Measurements from ENCODE around the gene WDR31.

WDR31 gene

GRCh38 chr9:113389451-113389850, 49.4 kb upstream of the WDR31 start (continued):
- no peak for TF ChIP-seq PATZ1 (tag by site-specific recombination; IDR thresholded peaks at IDR 0.05)
- no peak for TF ChIP-seq ZNF350 (tag by site-specific recombination; IDR thresholded peaks at IDR 0.05)
- no peak for TF ChIP-seq ZNF394 (tag by site-specific recombination; IDR thresholded peaks at IDR 0.05; ENCODE audit: borderline replicate concordance)
- TF ChIP-seq, protein P1, sequence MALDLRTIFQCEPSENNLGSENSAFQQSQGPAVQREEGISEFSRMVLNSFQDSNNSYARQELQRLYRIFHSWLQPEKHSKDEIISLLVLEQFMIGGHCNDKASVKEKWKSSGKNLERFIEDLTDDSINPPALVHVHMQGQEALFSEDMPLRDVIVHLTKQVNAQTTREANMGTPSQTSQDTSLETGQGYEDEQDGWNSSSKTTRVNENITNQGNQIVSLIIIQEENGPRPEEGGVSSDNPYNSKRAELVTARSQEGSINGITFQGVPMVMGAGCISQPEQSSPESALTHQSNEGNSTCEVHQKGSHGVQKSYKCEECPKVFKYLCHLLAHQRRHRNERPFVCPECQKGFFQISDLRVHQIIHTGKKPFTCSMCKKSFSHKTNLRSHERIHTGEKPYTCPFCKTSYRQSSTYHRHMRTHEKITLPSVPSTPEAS (tag by site-specific recombination; IDR thresholded peaks at IDR 0.05): no peak

GRCh38 chr9:113388833-113389232, 48.8 kb upstream of the WDR31 start:
- Histone ChIP-seq H3K4me1 (ENCODE audit: control insufficient read depth, insufficient read depth, low read length) (no peaks in the 10 kb centered on the region), H3K9me3 (ENCODE audit: control insufficient read depth, insufficient read depth, low read depth, low read length) (no peaks in the 10 kb centered on the region), H3K36me3 (ENCODE audit: control insufficient read depth in 2 of 2, insufficient read depth in 1 of 2, low read length in 2 of 2) (peaks cover 0 to 71% of the 10 kb centered on the region in 2 experiments; a peak in 1 of 3 replicates), H3K27ac (ENCODE audit: extremely low read depth, low read depth, low read length) (no peak overlapping the region), H3K4me3 (ENCODE audit: low read depth, low read length) (no peak overlapping the region)
- TF ChIP-seq, protein P2, sequence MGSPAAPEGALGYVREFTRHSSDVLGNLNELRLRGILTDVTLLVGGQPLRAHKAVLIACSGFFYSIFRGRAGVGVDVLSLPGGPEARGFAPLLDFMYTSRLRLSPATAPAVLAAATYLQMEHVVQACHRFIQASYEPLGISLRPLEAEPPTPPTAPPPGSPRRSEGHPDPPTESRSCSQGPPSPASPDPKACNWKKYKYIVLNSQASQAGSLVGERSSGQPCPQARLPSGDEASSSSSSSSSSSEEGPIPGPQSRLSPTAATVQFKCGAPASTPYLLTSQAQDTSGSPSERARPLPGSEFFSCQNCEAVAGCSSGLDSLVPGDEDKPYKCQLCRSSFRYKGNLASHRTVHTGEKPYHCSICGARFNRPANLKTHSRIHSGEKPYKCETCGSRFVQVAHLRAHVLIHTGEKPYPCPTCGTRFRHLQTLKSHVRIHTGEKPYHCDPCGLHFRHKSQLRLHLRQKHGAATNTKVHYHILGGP (tag by site-specific recombination; IDR thresholded peaks at IDR 0.05): no peak
- TF ChIP-seq ZNF16 (tag by site-specific recombination; IDR thresholded peaks at IDR 0.05; ENCODE audit: low read depth) (no peak), WT1 (tag by site-specific recombination; IDR thresholded peaks at IDR 0.05) (no peak), ZEB2 (tag by site-specific recombination; IDR thresholded peaks at IDR 0.05) (no peak), PRDM1 (tag by site-specific recombination; IDR thresholded peaks at IDR 0.05) (no peak), ZSCAN23 (tag by site-specific recombination; IDR thresholded peaks at IDR 0.05) (no peak), ZNF404 (tag by site-specific recombination; IDR thresholded peaks at IDR 0.05) (no peak), ZNF26 (tag by site-specific recombination; IDR thresholded peaks at IDR 0.05) (no peak), ZNF664 (tag by site-specific recombination; IDR thresholded peaks at IDR 0.05) (no peak), ZNF148 (tag by site-specific recombination; IDR thresholded peaks at IDR 0.05; ENCODE audit: borderline replicate concordance) (no peak), ZNF121 (tag by site-specific recombination; IDR thresholded peaks at IDR 0.05) (no peak)
- TF ChIP-seq, protein P3, sequence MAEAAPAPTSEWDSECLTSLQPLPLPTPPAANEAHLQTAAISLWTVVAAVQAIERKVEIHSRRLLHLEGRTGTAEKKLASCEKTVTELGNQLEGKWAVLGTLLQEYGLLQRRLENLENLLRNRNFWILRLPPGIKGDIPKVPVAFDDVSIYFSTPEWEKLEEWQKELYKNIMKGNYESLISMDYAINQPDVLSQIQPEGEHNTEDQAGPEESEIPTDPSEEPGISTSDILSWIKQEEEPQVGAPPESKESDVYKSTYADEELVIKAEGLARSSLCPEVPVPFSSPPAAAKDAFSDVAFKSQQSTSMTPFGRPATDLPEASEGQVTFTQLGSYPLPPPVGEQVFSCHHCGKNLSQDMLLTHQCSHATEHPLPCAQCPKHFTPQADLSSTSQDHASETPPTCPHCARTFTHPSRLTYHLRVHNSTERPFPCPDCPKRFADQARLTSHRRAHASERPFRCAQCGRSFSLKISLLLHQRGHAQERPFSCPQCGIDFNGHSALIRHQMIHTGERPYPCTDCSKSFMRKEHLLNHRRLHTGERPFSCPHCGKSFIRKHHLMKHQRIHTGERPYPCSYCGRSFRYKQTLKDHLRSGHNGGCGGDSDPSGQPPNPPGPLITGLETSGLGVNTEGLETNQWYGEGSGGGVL (tag by site-specific recombination; IDR thresholded peaks at IDR 0.05): no peak
- TF ChIP-seq, protein P4, sequence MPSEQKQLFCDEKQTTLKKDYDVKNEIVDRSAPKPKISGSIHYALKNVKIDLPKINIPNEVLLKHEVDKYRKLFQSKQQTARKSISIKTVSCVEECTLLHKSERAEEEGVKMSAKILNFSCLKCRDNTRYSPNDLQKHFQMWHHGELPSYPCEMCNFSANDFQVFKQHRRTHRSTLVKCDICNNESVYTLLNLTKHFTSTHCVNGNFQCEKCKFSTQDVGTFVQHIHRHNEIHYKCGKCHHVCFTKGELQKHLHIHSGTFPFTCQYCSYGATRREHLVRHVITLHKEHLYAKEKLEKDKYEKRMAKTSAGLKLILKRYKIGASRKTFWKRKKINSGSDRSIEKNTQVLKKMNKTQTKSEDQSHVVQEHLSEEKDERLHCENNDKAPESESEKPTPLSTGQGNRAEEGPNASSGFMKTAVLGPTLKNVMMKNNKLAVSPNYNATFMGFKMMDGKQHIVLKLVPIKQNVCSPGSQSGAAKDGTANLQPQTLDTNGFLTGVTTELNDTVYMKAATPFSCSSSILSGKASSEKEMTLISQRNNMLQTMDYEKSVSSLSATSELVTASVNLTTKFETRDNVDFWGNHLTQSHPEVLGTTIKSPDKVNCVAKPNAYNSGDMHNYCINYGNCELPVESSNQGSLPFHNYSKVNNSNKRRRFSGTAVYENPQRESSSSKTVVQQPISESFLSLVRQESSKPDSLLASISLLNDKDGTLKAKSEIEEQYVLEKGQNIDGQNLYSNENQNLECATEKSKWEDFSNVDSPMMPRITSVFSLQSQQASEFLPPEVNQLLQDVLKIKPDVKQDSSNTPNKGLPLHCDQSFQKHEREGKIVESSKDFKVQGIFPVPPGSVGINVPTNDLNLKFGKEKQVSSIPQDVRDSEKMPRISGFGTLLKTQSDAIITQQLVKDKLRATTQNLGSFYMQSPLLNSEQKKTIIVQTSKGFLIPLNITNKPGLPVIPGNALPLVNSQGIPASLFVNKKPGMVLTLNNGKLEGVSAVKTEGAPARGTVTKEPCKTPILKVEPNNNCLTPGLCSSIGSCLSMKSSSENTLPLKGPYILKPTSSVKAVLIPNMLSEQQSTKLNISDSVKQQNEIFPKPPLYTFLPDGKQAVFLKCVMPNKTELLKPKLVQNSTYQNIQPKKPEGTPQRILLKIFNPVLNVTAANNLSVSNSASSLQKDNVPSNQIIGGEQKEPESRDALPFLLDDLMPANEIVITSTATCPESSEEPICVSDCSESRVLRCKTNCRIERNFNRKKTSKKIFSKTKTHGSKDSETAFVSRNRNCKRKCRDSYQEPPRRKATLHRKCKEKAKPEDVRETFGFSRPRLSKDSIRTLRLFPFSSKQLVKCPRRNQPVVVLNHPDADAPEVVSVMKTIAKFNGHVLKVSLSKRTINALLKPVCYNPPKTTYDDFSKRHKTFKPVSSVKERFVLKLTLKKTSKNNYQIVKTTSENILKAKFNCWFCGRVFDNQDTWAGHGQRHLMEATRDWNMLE (tag by site-specific recombination; conservative IDR thresholded peaks at IDR 0.05; ENCODE audit: low read depth): no peak
- CTCF ChIA-PET: no interaction called here
- POLR2A ChIA-PET: interaction anchor here (0.7 to 1.5 kb wide), 2 partner anchors 10 to 12 kb away, joined by 3 to 7 read pairs; partner anchors contain the start of gene HDHD3

Data from HEK293 (cell line).